ENCODE measurements around the gene LLGL1. TPM values are rescaled to one million over a fixed set of nuclear protein-coding genes. Genes with fewer than 3 reads are reported as not detected.

LLGL1 gene
- total and polyA plus RNA-seq, 5 donors, result 8.6 to 13.9 (median 12.0) TPM

- DNase-seq, result peak; percentile 57 to 82 (median 79)
- no peaks in the 10 kb centered on the region for H3K27me3 ChIP-seq (ENCODE audit: control insufficient read depth, insufficient read depth)
- H3K27ac ChIP-seq (ENCODE audit: low read length), result peak overlapping the region; percentile 79
- H3K4me1 ChIP-seq (ENCODE audit: control insufficient read depth, insufficient read depth, low read length), result peaks cover 20% of the 10 kb centered on the region
- WGBS, result under 1% methylated on average over 92 of the region's 92 CpGs
- H3K9me3 ChIP-seq (ENCODE audit: control insufficient read depth, low read length), result no peaks in the 10 kb centered on the region
- peak overlapping the region; percentile 76 for H3K4me3 ChIP-seq (ENCODE audit: low read length)
- ATAC-seq, result peak; percentile 3 to 4
- intact Hi-C loops (cut with DNase I), result loop anchor here in 1 of 4 donors (5.0 kb wide), 1 partner anchor 42 kb away; no protein-coding TSS in a partner anchor
These were observed 41.0 kb upstream of the LLGL1 start for GRCh38 chr17:18184143-18185031.

DNA sequence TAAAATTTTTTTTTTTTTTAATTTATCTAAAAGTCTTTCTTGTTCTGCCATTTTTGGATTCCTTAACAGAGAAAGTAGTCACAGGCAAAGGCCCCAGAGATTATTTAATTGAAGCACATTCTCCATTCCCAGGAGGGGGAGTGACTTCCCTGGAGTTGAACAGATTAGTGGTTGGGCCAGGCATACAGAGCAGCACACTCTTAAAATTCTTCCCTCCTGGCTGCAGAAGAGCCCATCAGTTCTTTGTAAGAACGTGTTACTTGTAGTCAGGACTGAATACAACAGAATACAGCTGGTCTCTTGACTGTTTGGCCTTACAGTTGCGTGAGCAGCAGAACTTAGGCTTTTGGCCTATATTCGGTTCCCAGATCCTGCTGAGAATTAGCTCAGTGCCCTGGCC, 40.0 kb upstream of the LLGL1 start:
- DNase-seq, result no peak
- no peak for ATAC-seq
- intact Hi-C loops (cut with DNase I), result loop anchor here in 1 of 4 donors (5.0 kb wide), 1 partner anchor 43 kb away; no protein-coding TSS in a partner anchor
- no peaks in the 10 kb centered on the region for H3K9me3 ChIP-seq (ENCODE audit: control insufficient read depth, low read length)
- H3K4me3 ChIP-seq (ENCODE audit: low read length), result peak overlapping the region; percentile 76
- 2% methylated on average over 3 of the region's 3 CpGs for WGBS
- H3K4me1 ChIP-seq (ENCODE audit: control insufficient read depth, insufficient read depth, low read length), result peaks cover 25% of the 10 kb centered on the region
- no peaks in the 10 kb centered on the region for H3K27me3 ChIP-seq (ENCODE audit: control insufficient read depth, insufficient read depth)
- H3K27ac ChIP-seq (ENCODE audit: low read length), result peak overlapping the region; percentile 47

DNA sequence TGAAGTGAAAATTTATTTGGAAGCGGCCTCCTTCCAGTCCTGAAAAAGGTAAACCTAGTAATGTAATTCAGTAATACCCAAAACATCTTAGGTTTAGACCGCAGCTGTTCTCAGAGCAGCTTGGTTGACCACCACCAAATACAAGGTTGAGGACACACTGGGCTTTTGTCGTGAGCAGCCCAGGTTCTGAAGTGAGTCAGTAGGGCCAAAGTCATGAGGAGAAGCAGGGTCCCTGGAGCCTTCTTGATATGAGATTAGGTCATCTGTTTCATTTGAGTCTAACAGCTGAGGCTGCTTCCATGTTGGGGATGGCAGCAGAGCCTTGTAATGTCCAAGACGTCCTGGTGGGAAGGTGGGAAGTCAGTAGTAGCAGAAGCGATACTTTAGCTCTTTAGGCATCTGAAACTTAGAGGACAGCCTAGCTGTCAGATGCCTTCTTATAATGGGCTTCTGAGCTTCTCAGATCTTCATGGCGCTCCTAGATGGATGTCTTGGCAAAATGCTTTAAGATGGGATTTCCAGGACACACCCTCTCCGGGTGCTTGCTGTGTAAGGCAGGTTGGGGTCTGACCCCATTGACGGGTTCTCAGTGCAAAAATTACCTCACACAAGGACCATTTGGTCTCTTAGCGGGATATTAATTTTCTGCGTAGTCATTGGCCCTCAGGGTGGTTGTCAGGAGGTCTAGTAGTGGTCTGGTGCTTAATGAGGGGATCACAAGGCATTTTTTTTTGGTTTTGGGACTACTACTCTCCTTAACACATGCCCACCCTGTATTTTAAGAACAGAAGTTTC, 39.4 kb upstream of the LLGL1 start:
- Histone ChIP-seq H3K27me3 (ENCODE audit: control insufficient read depth, insufficient read depth) (no peaks in the 10 kb centered on the region), H3K4me1 (ENCODE audit: control insufficient read depth, insufficient read depth, low read length) (peaks cover 31% of the 10 kb centered on the region), H3K4me3 (ENCODE audit: low read length) (peak overlapping the region; percentile 76), H3K9me3 (ENCODE audit: control insufficient read depth, low read length) (no peaks in the 10 kb centered on the region), H3K27ac (ENCODE audit: low read length) (peak overlapping the region; percentile 47)
- no peak for DNase-seq
- WGBS, result 37% methylated on average over 10 of the region's 10 CpGs
- intact Hi-C loops (cut with DNase I), result loop anchor here in 1 of 4 donors (5.0 kb wide), 1 partner anchor 44 kb away; no protein-coding TSS in a partner anchor
- no peak for ATAC-seq

GRCh38 chr17:18186627-18186982, 38.8 kb upstream of the LLGL1 start:
- Histone ChIP-seq H3K9me3 (ENCODE audit: control insufficient read depth, low read length) (no peaks in the 10 kb centered on the region), H3K4me3 (ENCODE audit: low read length) (peak overlapping the region; percentile 76), H3K27me3 (ENCODE audit: control insufficient read depth, insufficient read depth) (no peaks in the 10 kb centered on the region), H3K27ac (ENCODE audit: low read length) (peak overlapping the region; percentile 47), H3K4me1 (ENCODE audit: control insufficient read depth, insufficient read depth, low read length) (peaks cover 36% of the 10 kb centered on the region)
- DNase-seq (no peak), ATAC-seq (no peak)
- 24% methylated on average over 1 of the region's 1 CpG for WGBS
- intact Hi-C loops (cut with DNase I), result loop anchor here in 1 of 4 donors (5.0 kb wide), 1 partner anchor 44 kb away; no protein-coding TSS in a partner anchor

DNA sequence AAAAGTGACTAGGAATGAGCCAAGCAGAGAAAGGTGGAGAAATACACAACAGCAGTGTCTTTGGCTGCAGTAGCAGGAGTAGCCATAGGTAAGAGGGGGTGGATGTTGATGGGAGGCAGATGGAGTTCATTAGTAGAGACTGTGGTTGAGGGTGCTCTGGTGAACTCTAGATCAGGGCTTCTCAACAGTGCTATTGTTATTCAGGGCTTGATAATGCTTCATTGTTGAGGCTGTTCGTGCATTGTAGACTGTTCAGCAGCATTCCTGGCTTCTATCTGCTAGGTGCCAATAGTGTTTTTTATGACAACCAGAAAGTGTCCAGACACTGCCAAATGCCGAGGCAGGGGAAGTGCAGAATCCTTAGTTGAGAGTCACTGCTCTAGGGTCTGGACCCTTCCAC, 38.2 kb upstream of the LLGL1 start:
- ATAC-seq (no peak), DNase-seq (no peak)
- Histone ChIP-seq H3K27me3 (ENCODE audit: control insufficient read depth, insufficient read depth) (no peaks in the 10 kb centered on the region), H3K27ac (ENCODE audit: low read length) (peak overlapping the region; percentile 49), H3K4me3 (ENCODE audit: low read length) (peak overlapping the region; percentile 76), H3K4me1 (ENCODE audit: control insufficient read depth, insufficient read depth, low read length) (peaks cover 36% of the 10 kb centered on the region), H3K9me3 (ENCODE audit: control insufficient read depth, low read length) (no peaks in the 10 kb centered on the region)
- intact Hi-C loops (cut with DNase I), result loop anchor here in 1 of 4 donors (5.0 kb wide), 1 partner anchor 45 kb away; no protein-coding TSS in a partner anchor
- WGBS, result 10% methylated on average over 2 of the region's 2 CpGs

- peaks cover 36% of the 10 kb centered on the region for H3K4me1 ChIP-seq (ENCODE audit: control insufficient read depth, insufficient read depth, low read length)
- H3K27ac ChIP-seq (ENCODE audit: low read length), result peak overlapping the region; percentile 57
- no peaks in the 10 kb centered on the region for H3K9me3 ChIP-seq (ENCODE audit: control insufficient read depth, low read length)
- DNase-seq (peak in 1 of 3 donors; percentile 54), ATAC-seq (no peak)
- peak overlapping the region; percentile 76 for H3K4me3 ChIP-seq (ENCODE audit: low read length)
- no peaks in the 10 kb centered on the region for H3K27me3 ChIP-seq (ENCODE audit: control insufficient read depth, insufficient read depth)
- intact Hi-C loops (cut with DNase I), result loop anchor here in 1 of 4 donors (5.0 kb wide), 1 partner anchor 46 kb away; no protein-coding TSS in a partner anchor
- WGBS, result 28% methylated on average over 9 of the region's 9 CpGs
These were observed 37.3 kb upstream of the LLGL1 start for GRCh38 chr17:18187821-18188761.

- DNase-seq (no peak), ATAC-seq (no peak)
- intact Hi-C loops (cut with DNase I), result no loop called here
- Histone ChIP-seq H3K4me1 (ENCODE audit: control insufficient read depth, insufficient read depth, low read length) (peaks cover 45% of the 10 kb centered on the region), H3K9me3 (ENCODE audit: control insufficient read depth, low read length) (no peaks in the 10 kb centered on the region), H3K27me3 (ENCODE audit: control insufficient read depth, insufficient read depth) (no peaks in the 10 kb centered on the region), H3K4me3 (ENCODE audit: low read length) (no peak overlapping the region), H3K27ac (ENCODE audit: low read length) (peak overlapping the region; percentile 84)
- 29% methylated on average over 3 of the region's 3 CpGs for WGBS
These were observed 34.7 kb upstream of the LLGL1 start for GRCh38 chr17:18190628-18191235.

DNA sequence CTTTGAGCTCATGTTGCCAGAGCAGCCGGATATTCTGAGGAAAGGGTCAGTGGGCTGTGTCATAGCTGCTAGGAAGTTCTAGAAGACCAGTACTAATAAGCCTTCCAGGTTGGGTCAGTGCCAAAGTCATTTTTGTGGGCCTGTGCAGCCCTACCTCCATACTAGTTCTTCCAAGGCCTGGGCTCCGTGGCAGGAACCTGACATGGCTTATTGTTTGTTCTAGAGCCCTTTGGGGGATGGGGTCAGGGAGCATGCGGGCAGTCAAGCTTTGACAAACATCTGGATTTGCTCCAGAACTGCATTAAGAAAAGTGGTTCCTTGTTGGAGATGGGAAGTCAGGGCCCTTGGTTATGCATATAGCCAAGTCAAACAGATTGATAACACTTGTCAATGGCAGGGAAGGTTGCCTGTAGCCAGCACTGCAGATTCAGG, 34.2 kb upstream of the LLGL1 start:
- H3K4me3 ChIP-seq (ENCODE audit: low read length), result no peak overlapping the region
- H3K27ac ChIP-seq (ENCODE audit: low read length), result peak overlapping the region; percentile 84
- peaks cover 42% of the 10 kb centered on the region for H3K4me1 ChIP-seq (ENCODE audit: control insufficient read depth, insufficient read depth, low read length)
- intact Hi-C loops (cut with DNase I), result no loop called here
- DNase-seq (peak; percentile 44 to 67 (median 60)), ATAC-seq (peak; percentile 47 to 58)
- no peaks in the 10 kb centered on the region for H3K27me3 ChIP-seq (ENCODE audit: control insufficient read depth, insufficient read depth)
- no peaks in the 10 kb centered on the region for H3K9me3 ChIP-seq (ENCODE audit: control insufficient read depth, low read length)
- WGBS, result 17% methylated on average over 3 of the region's 3 CpGs

DNA sequence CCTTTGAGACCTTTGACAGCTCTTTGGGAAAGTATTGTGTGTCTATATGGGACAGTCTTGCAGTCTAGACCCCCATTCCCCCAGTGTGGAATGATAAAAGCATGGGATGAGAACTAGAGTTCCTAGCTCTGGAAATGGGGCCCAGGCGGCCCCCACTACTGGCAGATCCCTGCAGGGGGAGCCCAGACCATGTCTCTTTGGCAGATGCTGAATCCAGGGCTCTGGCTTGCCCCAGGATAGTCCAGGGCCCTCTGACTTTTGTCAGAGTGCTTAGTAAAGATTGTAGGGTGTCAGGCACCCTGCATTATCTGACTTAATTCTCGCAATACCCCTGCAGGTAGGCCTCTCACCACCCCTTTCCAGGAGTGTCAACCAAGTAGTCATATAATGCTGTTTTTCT, 33.5 kb upstream of the LLGL1 start:
- intact Hi-C loops (cut with DNase I), result no loop called here
- no peak overlapping the region for H3K27ac ChIP-seq (ENCODE audit: low read length)
- ATAC-seq (peak in 1 of 2 donors; percentile 18), DNase-seq (peak in 1 of 3 donors; percentile 30)
- H3K9me3 ChIP-seq (ENCODE audit: control insufficient read depth, low read length), result no peaks in the 10 kb centered on the region
- no peaks in the 10 kb centered on the region for H3K27me3 ChIP-seq (ENCODE audit: control insufficient read depth, insufficient read depth)
- peaks cover 39% of the 10 kb centered on the region for H3K4me1 ChIP-seq (ENCODE audit: control insufficient read depth, insufficient read depth, low read length)
- 79% methylated on average over 2 of the region's 2 CpGs for WGBS
- no peak overlapping the region for H3K4me3 ChIP-seq (ENCODE audit: low read length)

GRCh38 chr17:18194394-18194793, 31.0 kb upstream of the LLGL1 start:
- intact Hi-C loops (cut with DNase I), result no loop called here
- DNase-seq (no peak), ATAC-seq (no peak)
- WGBS, result 83% methylated on average over 4 of the region's 4 CpGs
- Histone ChIP-seq H3K9me3 (ENCODE audit: control insufficient read depth, low read length) (no peaks in the 10 kb centered on the region), H3K27me3 (ENCODE audit: control insufficient read depth, insufficient read depth) (no peaks in the 10 kb centered on the region), H3K4me3 (ENCODE audit: low read length) (no peak overlapping the region), H3K27ac (ENCODE audit: low read length) (no peak overlapping the region), H3K4me1 (ENCODE audit: control insufficient read depth, insufficient read depth, low read length) (peaks cover 41% of the 10 kb centered on the region)

Data from right cardiac atrium (tissue), 5 donors.